Naive B cell (primary cell): ENCODE results near the gene GABRR3. TPM values are rescaled to one million over a fixed set of nuclear protein-coding genes. Genes with fewer than 3 reads are reported as not detected.

Experiments used
- ATAC-seq, 2 donors: fragments of 150-1000 bp; cut with Tn5 transposase; 2 replicates each; pipeline ENCODE4 v1.10.0; 2021; ENCODE audit warnings: low read depth in 2 of 2, mild to moderate bottlenecking in 2 of 2, moderate library complexity in 2 of 2
- DNase-seq: peaks from one replicate; pipeline ENCODE4 v3.0.0; 2022
- H3K27ac Mint-ChIP-seq, 6 donors: one replicate each; pipeline ENCODE4 v1.8.0; 2020 to 2022; ENCODE audit warnings: mild to moderate bottlenecking in 6 of 6, mixed read lengths in 6 of 6, moderate library complexity in 5 of 6, inconsistent platforms in 2 of 6
- H3K27me3 Mint-ChIP-seq, 3 donors: one replicate each; pipeline ENCODE4 v1.8.0; 2021 to 2022; ENCODE audit warnings: mixed read lengths in 3 of 3, mild to moderate bottlenecking in 1 of 3
- H3K36me3 Mint-ChIP-seq, 2 donors: one replicate each; pipeline ENCODE4 v1.8.0; 2020 to 2022; ENCODE audit warnings: mixed read lengths in 2 of 2, inconsistent platforms in 1 of 2, mild to moderate bottlenecking in 1 of 2
- H3K4me1 Mint-ChIP-seq, 3 donors: one replicate each; pipeline ENCODE4 v1.8.0; 2020 to 2022; ENCODE audit warnings: mixed read lengths in 3 of 3, inconsistent platforms in 1 of 3, mild to moderate bottlenecking in 1 of 3, moderate library complexity in 1 of 3
- H3K4me3 Mint-ChIP-seq, 8 donors: one replicate each; pipeline ENCODE4 v1.8.0; 2020 to 2022; ENCODE audit warnings: mild to moderate bottlenecking in 8 of 8, mixed read lengths in 8 of 8, moderate library complexity in 8 of 8, inconsistent platforms in 2 of 8
- H3K9me3 Mint-ChIP-seq, 7 donors: one replicate each; pipeline ENCODE4 v1.8.0; 2020 to 2022; ENCODE audit warnings: mixed read lengths in 7 of 7, mild to moderate bottlenecking in 5 of 7, inconsistent platforms in 2 of 7, moderate library complexity in 1 of 7
- polyA plus RNA-seq, 6 donors: library from polyadenylated mRNA; unstranded; fragments of 300-500 nt; fragmentation: Illumina TruSeq; gene quantifications; one replicate each; pipeline ENCODE4 v1.2.3, GENCODE V29; 2021; ENCODE audit warnings: low read depth in 6 of 6

Gene GABRR3
- polyA plus RNA-seq, 6 donors from 2014 or later: not detected

GRCh38 chr3:97956051-97956450 is 79.1 kb downstream of the GABRR3 start:
- H3K4me1 Mint-ChIP-seq: peaks cover 4 to 15% (median 8%) of the 10 kb centered on the region in 3 donors
- H3K27me3 Mint-ChIP-seq: no peaks in the 10 kb centered on the region
- no peak overlapping the region for H3K4me3 Mint-ChIP-seq
- ATAC-seq (no peak), DNase-seq (no peak)
- H3K27ac Mint-ChIP-seq: no peak overlapping the region
- no peaks in the 10 kb centered on the region for H3K9me3 Mint-ChIP-seq
- peaks cover 13 to 22% of the 10 kb centered on the region in 2 donors for H3K36me3 Mint-ChIP-seq

GRCh38 chr3:97954228-97954827 is 80.8 kb downstream of the GABRR3 start:
- Mint-ChIP-seq H3K27ac (peak overlapping the region in 2 of 6 donors; percentile 7 to 58), H3K4me1 (peaks cover 4 to 15% (median 8%) of the 10 kb centered on the region in 3 donors), H3K9me3 (no peaks in the 10 kb centered on the region), H3K36me3 (peaks cover 28 to 37% of the 10 kb centered on the region in 2 donors), H3K4me3 (peak overlapping the region in 1 of 8 donors; percentile 6), H3K27me3 (no peaks in the 10 kb centered on the region)
- ATAC-seq (peak in 1 of 2 donors; percentile 56), DNase-seq (no peak)

GRCh38 chr3:97952872-97953271 is 82.2 kb downstream of the GABRR3 start:
- DNase-seq (no peak), ATAC-seq (no peak)
- Mint-ChIP-seq H3K4me1 (peaks cover 4 to 15% (median 8%) of the 10 kb centered on the region in 3 donors), H3K36me3 (peaks cover 32 to 50% of the 10 kb centered on the region in 2 donors), H3K27ac (peak overlapping the region in 1 of 6 donors; percentile 30), H3K9me3 (no peaks in the 10 kb centered on the region), H3K4me3 (no peak overlapping the region), H3K27me3 (no peaks in the 10 kb centered on the region)

GRCh38 chr3:97952280-97952679 is 82.8 kb downstream of the GABRR3 start:
- Mint-ChIP-seq H3K4me3 (no peak overlapping the region), H3K27ac (peak overlapping the region in 1 of 6 donors; percentile 95), H3K36me3 (peaks cover 32 to 50% of the 10 kb centered on the region in 2 donors), H3K4me1 (peaks cover 4 to 15% (median 8%) of the 10 kb centered on the region in 3 donors), H3K27me3 (no peaks in the 10 kb centered on the region), H3K9me3 (no peaks in the 10 kb centered on the region)
- DNase-seq (no peak), ATAC-seq (no peak)

- Mint-ChIP-seq H3K9me3 (no peaks in the 10 kb centered on the region), H3K4me1 (peaks cover 4 to 14% (median 4%) of the 10 kb centered on the region in 3 donors), H3K27me3 (no peaks in the 10 kb centered on the region), H3K27ac (no peak overlapping the region), H3K36me3 (peaks cover 49 to 67% of the 10 kb centered on the region in 2 donors), H3K4me3 (no peak overlapping the region)
- no peak for ATAC-seq
- no peak for DNase-seq
Observed at GRCh38 chr3:97950360-97950759, 84.8 kb downstream of the GABRR3 start.

- H3K4me1 Mint-ChIP-seq: peaks cover 0 to 8% (median 4%) of the 10 kb centered on the region in 3 donors
- DNase-seq: no peak
- no peaks in the 10 kb centered on the region for H3K9me3 Mint-ChIP-seq
- H3K4me3 Mint-ChIP-seq: no peak overlapping the region
- H3K27me3 Mint-ChIP-seq: no peaks in the 10 kb centered on the region
- ATAC-seq: no peak
- H3K27ac Mint-ChIP-seq: no peak overlapping the region
- peaks cover 50 to 67% of the 10 kb centered on the region in 2 donors for H3K36me3 Mint-ChIP-seq
Observed at GRCh38 chr3:97949743-97950142, 85.4 kb downstream of the GABRR3 start.

- peaks cover 0 to 2% (median under 1%) of the 10 kb centered on the region in 3 donors for H3K4me1 Mint-ChIP-seq
- no peaks in the 10 kb centered on the region for H3K27me3 Mint-ChIP-seq
- no peak for ATAC-seq
- no peak overlapping the region for H3K4me3 Mint-ChIP-seq
- H3K9me3 Mint-ChIP-seq: no peaks in the 10 kb centered on the region
- H3K27ac Mint-ChIP-seq: peak overlapping the region in 1 of 6 donors; percentile 61
- no peak for DNase-seq
- H3K36me3 Mint-ChIP-seq: peaks cover 50 to 67% of the 10 kb centered on the region in 2 donors
Observed at GRCh38 chr3:97949110-97949485, 86.0 kb downstream of the GABRR3 start.

- Mint-ChIP-seq H3K27me3 (no peaks in the 10 kb centered on the region), H3K4me3 (no peak overlapping the region), H3K4me1 (no peaks in the 10 kb centered on the region), H3K27ac (peak overlapping the region in 2 of 6 donors; percentile 0 to 8), H3K36me3 (peaks cover 50 to 67% of the 10 kb centered on the region in 2 donors), H3K9me3 (no peaks in the 10 kb centered on the region)
- no peak for ATAC-seq
- DNase-seq: no peak
Observed at GRCh38 chr3:97948351-97949109, 86.6 kb downstream of the GABRR3 start.

- DNase-seq (no peak), ATAC-seq (no peak)
- H3K36me3 Mint-ChIP-seq: peaks cover 17 to 18% of the 10 kb centered on the region in 2 donors
Observed at GRCh38 chr3:97942801-97943546, 92.1 kb downstream of the GABRR3 start.

GRCh38 chr3:97940034-97940433 is 95.1 kb downstream of the GABRR3 start:
- H3K4me3 Mint-ChIP-seq: no peak overlapping the region
- H3K9me3 Mint-ChIP-seq: no peaks in the 10 kb centered on the region
- no peaks in the 10 kb centered on the region for H3K36me3 Mint-ChIP-seq
- no peaks in the 10 kb centered on the region for H3K27me3 Mint-ChIP-seq
- no peaks in the 10 kb centered on the region for H3K4me1 Mint-ChIP-seq
- no peak for ATAC-seq
- DNase-seq: no peak
- peak overlapping the region in 1 of 6 donors; percentile 58 for H3K27ac Mint-ChIP-seq

More at GRCh38 chr3:97942801-97943546, 92.1 kb downstream of the GABRR3 start:
- H3K27me3 Mint-ChIP-seq: no peaks in the 10 kb centered on the region
- H3K4me1 Mint-ChIP-seq: no peaks in the 10 kb centered on the region
- H3K27ac Mint-ChIP-seq: no peak overlapping the region
- H3K9me3 Mint-ChIP-seq: no peaks in the 10 kb centered on the region
- H3K4me3 Mint-ChIP-seq: no peak overlapping the region

GRCh38 chr3:97939401-97939800 is 95.7 kb downstream of the GABRR3 start:
- ATAC-seq (no peak), DNase-seq (no peak)
- no peaks in the 10 kb centered on the region for H3K4me1 Mint-ChIP-seq
- H3K36me3 Mint-ChIP-seq: no peaks in the 10 kb centered on the region
- H3K27me3 Mint-ChIP-seq: no peaks in the 10 kb centered on the region
- no peak overlapping the region for H3K4me3 Mint-ChIP-seq
- peak overlapping the region in 2 of 6 donors; percentile 38 to 39 for H3K27ac Mint-ChIP-seq
- no peaks in the 10 kb centered on the region for H3K9me3 Mint-ChIP-seq

GRCh38 chr3:97938444-97938843 is 96.7 kb downstream of the GABRR3 start:
- no peaks in the 10 kb centered on the region for H3K27me3 Mint-ChIP-seq
- no peak overlapping the region for H3K4me3 Mint-ChIP-seq
- H3K36me3 Mint-ChIP-seq: no peaks in the 10 kb centered on the region
- no peak for ATAC-seq
- H3K27ac Mint-ChIP-seq: peak overlapping the region in 1 of 6 donors; percentile 47
- DNase-seq: no peak
- no peaks in the 10 kb centered on the region for H3K4me1 Mint-ChIP-seq
- H3K9me3 Mint-ChIP-seq: no peaks in the 10 kb centered on the region

GRCh38 chr3:97937205-97937604 is 97.9 kb downstream of the GABRR3 start:
- Mint-ChIP-seq H3K4me1 (no peaks in the 10 kb centered on the region), H3K4me3 (no peak overlapping the region), H3K9me3 (no peaks in the 10 kb centered on the region), H3K27me3 (no peaks in the 10 kb centered on the region), H3K27ac (no peak overlapping the region), H3K36me3 (no peaks in the 10 kb centered on the region)
- ATAC-seq: no peak
- DNase-seq: no peak
